Astrocyte (in vitro differentiated cells and primary cell): ENCODE data around the gene POLD4. TPM values are rescaled to one million over a fixed set of nuclear protein-coding genes. Genes with fewer than 3 reads are reported as not detected.

Source experiments
- DNase-seq: peaks from one replicate; pipeline ENCODE4 v3.0.0-alpha.2; 2010; ENCODE audit warnings: low read depth
- FAIRE-seq: peaks from 2 replicates; lab custom pipeline; 2011; peaks lifted over from hg19 to GRCh38; lab: Jason Lieb, UNC
- H2AFZ ChIP-seq: 2 replicates; pipeline ENCODE4 v1.6.0; 2012; ENCODE audit warnings: low read depth, low read length, inconsistent platforms
- H3K27ac ChIP-seq: 2 replicates; pipeline ENCODE4 v1.5.1; 2011; ENCODE audit warnings: low read depth, low read length, inconsistent platforms
- H3K27me3 ChIP-seq: 2 replicates; pipeline ENCODE4 v1.6.0; 2011; ENCODE audit warnings: low read length, inconsistent platforms; ENCODE audit not compliant: insufficient read depth
- H3K36me3 ChIP-seq: 2 replicates; pipeline ENCODE4 v1.5.1; 2011; ENCODE audit warnings: low read length, inconsistent platforms; ENCODE audit not compliant: insufficient read depth
- H3K4me1 ChIP-seq: 2 replicates; pipeline ENCODE4 v1.5.1; 2011; ENCODE audit warnings: low read length, inconsistent platforms; ENCODE audit not compliant: insufficient read depth
- H3K4me2 ChIP-seq: 2 replicates; pipeline ENCODE4 v1.6.0; 2012; ENCODE audit warnings: low read length, inconsistent platforms
- H3K4me3 ChIP-seq: 2 replicates; pipeline ENCODE4 v1.5.1; 2011; ENCODE audit warnings: low read depth, mild to moderate bottlenecking, low read length, inconsistent platforms; ENCODE audit not compliant: insufficient read depth
- H3K79me2 ChIP-seq: 2 replicates; pipeline ENCODE4 v1.6.0; 2012; ENCODE audit warnings: mild to moderate bottlenecking, low read length, inconsistent platforms; ENCODE audit not compliant: insufficient read depth
- H3K9ac ChIP-seq: 2 replicates; pipeline ENCODE4 v1.6.0; 2012; ENCODE audit warnings: mild to moderate bottlenecking, low read length, inconsistent platforms
- H3K9me3 ChIP-seq: 2 replicates; pipeline ENCODE4 v1.5.1; 2012; ENCODE audit warnings: low read depth, mild to moderate bottlenecking, low read length, inconsistent platforms; ENCODE audit not compliant: insufficient read depth
- H4K20me1 ChIP-seq: 2 replicates; pipeline ENCODE4 v1.6.0; 2012; ENCODE audit warnings: low read length, inconsistent platforms; ENCODE audit not compliant: insufficient read depth
- H3K27ac Mint-ChIP-seq: one replicate; pipeline ENCODE4 v1.8.0; 2021; ENCODE audit warnings: mild to moderate bottlenecking, mixed read lengths; ENCODE audit not compliant: unreplicated experiment
- H3K27me3 Mint-ChIP-seq: one replicate; pipeline ENCODE4 v1.8.0; 2021; ENCODE audit warnings: low read depth, mixed read lengths; ENCODE audit not compliant: unreplicated experiment
- H3K36me3 Mint-ChIP-seq: one replicate; pipeline ENCODE4 v1.8.0; 2021; ENCODE audit warnings: low read depth, mixed read lengths; ENCODE audit not compliant: unreplicated experiment
- H3K4me1 Mint-ChIP-seq: one replicate; pipeline ENCODE4 v1.8.0; 2021; ENCODE audit warnings: low read depth, mixed read lengths; ENCODE audit not compliant: unreplicated experiment
- H3K4me3 Mint-ChIP-seq: one replicate; pipeline ENCODE4 v1.8.0; 2021; ENCODE audit warnings: mild to moderate bottlenecking, moderate library complexity, mixed read lengths; ENCODE audit not compliant: unreplicated experiment
- H3K9me3 Mint-ChIP-seq: one replicate; pipeline ENCODE4 v1.8.0; 2021; ENCODE audit warnings: mild to moderate bottlenecking, mixed read lengths; ENCODE audit not compliant: unreplicated experiment
- CTCF ChIP-seq: IDR thresholded peaks from 2 replicates; pipeline ENCODE4 v1.5.1; 2011; ENCODE audit warnings: low read depth, mild to moderate bottlenecking, inconsistent platforms, low read length, moderate library complexity; ENCODE audit not compliant: insufficient read depth
- EZH2 ChIP-seq: IDR thresholded peaks from 2 replicates; pipeline ENCODE4 v1.6.1; 2012; ENCODE audit warnings: mild to moderate bottlenecking, low read length, inconsistent platforms; ENCODE audit not compliant: insufficient read depth
- total RNA-seq: library from RNA; stranded (reverse); gene quantifications from 2 replicates; pipeline ENCODE4 v1.2.1, GENCODE V29; 2021

POLD4 gene
- total RNA-seq, 1 donor from 2014 or later: 53.5 TPM

DNA sequence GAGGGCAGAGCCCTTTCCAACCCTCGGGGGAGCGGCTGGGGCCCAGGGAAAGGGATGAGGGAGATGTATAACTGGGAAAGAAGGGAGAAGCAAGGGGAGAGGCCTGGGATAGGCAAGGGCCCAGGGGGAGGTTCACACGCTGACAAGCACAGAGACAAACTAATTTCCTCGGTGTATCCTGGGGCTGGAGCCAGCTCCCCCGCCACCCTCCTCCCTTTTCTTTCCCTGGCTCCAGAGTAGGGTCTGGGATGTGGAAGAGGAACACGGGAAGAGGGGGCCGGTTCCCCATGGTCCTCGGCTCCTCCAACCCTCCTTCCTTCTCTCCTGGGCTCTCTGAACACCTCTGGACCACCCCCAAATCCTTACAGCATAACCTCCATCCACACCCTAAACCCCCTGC lies 13.2 kb upstream of the POLD4 start:
- TF ChIP-seq EZH2 (no peak), CTCF (no peak)
- Histone ChIP-seq H2AFZ (no peak overlapping the region), H3K9me3 (no peaks in the 10 kb centered on the region), H3K27ac (no peak overlapping the region), H3K79me2 (peaks cover 73% of the 10 kb centered on the region), H3K27me3 (no peaks in the 10 kb centered on the region), H3K4me3 (no peak overlapping the region), H4K20me1 (peaks cover 91% of the 10 kb centered on the region), H3K9ac (peak overlapping the region; percentile 20), H3K4me2 (peak overlapping the region; percentile 60), H3K4me1 (peaks cover 53% of the 10 kb centered on the region), H3K36me3 (peaks cover 14% of the 10 kb centered on the region)
- FAIRE-seq (no peak), DNase-seq (no peak)
- Mint-ChIP-seq H3K36me3 (peaks cover 29% of the 10 kb centered on the region), H3K27me3 (no peaks in the 10 kb centered on the region), H3K4me1 (peaks cover 46% of the 10 kb centered on the region), H3K27ac (no peak overlapping the region), H3K9me3 (no peaks in the 10 kb centered on the region), H3K4me3 (no peak overlapping the region)

- Histone ChIP-seq H3K9me3 (no peaks in the 10 kb centered on the region), H2AFZ (no peak overlapping the region), H3K36me3 (peaks cover 14% of the 10 kb centered on the region), H3K79me2 (peaks cover 67% of the 10 kb centered on the region), H4K20me1 (peaks cover 89% of the 10 kb centered on the region), H3K4me3 (no peak overlapping the region), H3K4me2 (peak overlapping the region; percentile 60), H3K9ac (peak overlapping the region; percentile 20), H3K4me1 (peaks cover 47% of the 10 kb centered on the region), H3K27ac (no peak overlapping the region), H3K27me3 (no peaks in the 10 kb centered on the region)
- DNase-seq (no peak), FAIRE-seq (no peak)
- Mint-ChIP-seq H3K27me3 (no peaks in the 10 kb centered on the region), H3K4me3 (peak overlapping the region; percentile 34), H3K36me3 (peaks cover 30% of the 10 kb centered on the region), H3K27ac (no peak overlapping the region), H3K4me1 (peaks cover 39% of the 10 kb centered on the region), H3K9me3 (no peaks in the 10 kb centered on the region)
- TF ChIP-seq CTCF: no peak
- no peak for TF ChIP-seq EZH2
Measured at GRCh38 chr11:67365736-67366444, 12.5 kb upstream of the POLD4 start.
